Measurements from ENCODE around the gene CHCHD6. TPM values are rescaled to one million over a fixed set of nuclear protein-coding genes. Genes with fewer than 3 reads are reported as not detected.

The CHCHD6 gene
- total and polyA plus RNA-seq, 2 donors (not counting 3 experiments of a cell fraction or from before 2014, with no cell fraction given), result 8.4 to 10.1 TPM

GRCh38 chr3:126896968-126897367 lies 192.9 kb downstream of the CHCHD6 start:
- Histone ChIP-seq H3K36me3 (ENCODE audit: control insufficient read depth in 2 of 2, extremely low read depth in 1 of 2, insufficient read depth in 2 of 2, low read length in 2 of 2) (no peaks in the 10 kb centered on the region), H3K9me3 (replicated peaks; ENCODE audit: control insufficient read depth, insufficient read depth, low read length) (no peaks in the 10 kb centered on the region), H3K9ac (replicated peaks; ENCODE audit: extremely low read depth, insufficient read depth, low read length) (no peak overlapping the region), H2AFZ (ENCODE audit: low read depth, low read length) (no peak overlapping the region), H3K4me2 (ENCODE audit: insufficient read depth, low read length) (no peak overlapping the region), H3K27ac (ENCODE audit: insufficient read depth, low read depth, low read length) (no peak overlapping the region), H3K9me1 (replicated peaks; ENCODE audit: control insufficient read depth, extremely low read depth, insufficient read depth, low read length) (no peaks in the 10 kb centered on the region), H4K20me1 (replicated peaks; ENCODE audit: control insufficient read depth, extremely low read depth, insufficient read depth, low read length) (no peaks in the 10 kb centered on the region), H3K4me3 (replicated peaks in 1 of 3; ENCODE audit: insufficient read depth in 1 of 3, low read depth in 1 of 3, low read length in 3 of 3) (no peak overlapping the region), H3K79me2 (ENCODE audit: control insufficient read depth, insufficient read depth, low read length) (no peaks in the 10 kb centered on the region), H3K27me3 (ENCODE audit: control insufficient read depth in 2 of 2, insufficient read depth in 2 of 2, low read length in 2 of 2) (peaks cover 8 to 13% of the 10 kb centered on the region in 2 experiments), H3K4me1 (ENCODE audit: control insufficient read depth, extremely low read depth, insufficient read depth, low read length) (no peaks in the 10 kb centered on the region)
- no peak for DNase-seq (ENCODE audit: low read depth, low spot score)
- intact Hi-C loops (cut with micrococcal nuclease) (no loop called here), dilution Hi-C loops (cut with MboI; ENCODE audit: extremely low pct_ligation_motif_present, low sequenced_read_pairs) (no loop called here)
- ChIA-PET CTCF (interaction anchor here (1.3 kb wide), 1 partner anchor 10 kb away, joined by 3 read pairs; no protein-coding TSS in a partner anchor), POLR2A (interaction anchor here (0.5 kb wide), 1 partner anchor 23 kb away, joined by 4 read pairs; no protein-coding TSS in a partner anchor)
- BruUV-seq (replicated peaks), result no TSS peak
- FAIRE-seq, result no peak
- TF ChIP-seq JUN (IDR thresholded peaks at IDR 0.05; ENCODE audit: borderline replicate concordance, insufficient read depth, insufficient read length, low read depth) (no peak), GATA2 (IDR thresholded peaks at IDR 0.05; ENCODE audit: insufficient read depth, insufficient read length, low read depth, low read length) (no peak), MAX (IDR thresholded peaks at IDR 0.05; ENCODE audit: insufficient read depth, insufficient read length) (no peak), POLR2A (IDR thresholded peaks at IDR 0.05; ENCODE audit: low read depth, low read length) (no peak), CTCF (IDR thresholded peaks at IDR 0.05; ENCODE audit: extremely low read depth in 1 of 2, insufficient read depth in 1 of 2, low read depth in 1 of 2, low read length in 2 of 2) (no peak), POLR2AphosphoS5 (IDR thresholded peaks at IDR 0.05; ENCODE audit: insufficient read depth, low read depth, low read length) (no peak), FOS (IDR thresholded peaks at IDR 0.05; ENCODE audit: borderline replicate concordance, insufficient read depth, low read length) (no peak), EZH2 (IDR thresholded peaks at IDR 0.05; ENCODE audit: borderline replicate concordance, low read depth, low read length, severe bottlenecking) (no peak), MYC (IDR thresholded peaks at IDR 0.05; ENCODE audit: low read depth, low read length) (no peak)

Measured in endothelial cell of umbilical vein (primary cell).